Fibroblast of lung (primary cell): ENCODE data around the gene DNM1. TPM values are rescaled to one million over a fixed set of nuclear protein-coding genes. Genes with fewer than 3 reads are reported as not detected.

Experiments
- DNase-seq, 2 donors: peaks; one replicate each; pipeline versions ENCODE4 v3.0.0 to v3.0.0-alpha.2; 2010; ENCODE audit warnings: low read depth in 2 of 2
- H2AFZ ChIP-seq: 2 replicates; pipeline ENCODE4 v1.5.1; 2012; ENCODE audit warnings: low read length, control low read depth, inconsistent platforms
- H3K27ac ChIP-seq: 2 replicates; pipeline ENCODE4 v1.5.1; 2011; ENCODE audit warnings: low read length, control low read depth; ENCODE audit not compliant: insufficient read depth
- H3K27me3 ChIP-seq: 2 replicates; pipeline ENCODE4 v1.5.1; 2011; ENCODE audit warnings: mild to moderate bottlenecking, low read length; ENCODE audit not compliant: control insufficient read depth, insufficient read depth
- H3K36me3 ChIP-seq: 2 replicates; pipeline ENCODE4 v1.5.1; 2011; ENCODE audit warnings: low read length; ENCODE audit not compliant: control insufficient read depth, insufficient read depth
- H3K4me1 ChIP-seq: 2 replicates; pipeline ENCODE4 v1.5.1; 2011; ENCODE audit warnings: low read length; ENCODE audit not compliant: control insufficient read depth, insufficient read depth; ENCODE audit errors: extremely low read depth
- H3K4me2 ChIP-seq: 2 replicates; pipeline ENCODE4 v1.5.1; 2011; ENCODE audit warnings: low read length, control low read depth; ENCODE audit not compliant: insufficient read depth; ENCODE audit errors: extremely low read depth
- H3K4me3 ChIP-seq, 4 experiments: fragments of 200-600 bp in 1 of 4; sonication (generic) in 1 of 4; replicated peaks in 1 of 4; 2 replicates each; pipeline ENCODE4 v1.5.1; 2011 to 2016; ENCODE audit warnings: low read length in 4 of 4, low read depth in 3 of 4, mild to moderate bottlenecking in 3 of 4, control low read depth in 2 of 4, inconsistent platforms in 1 of 4, mixed read lengths in 1 of 4; ENCODE audit not compliant: insufficient read depth in 1 of 4; ENCODE audit errors: control extremely low read depth in 1 of 4
- H3K79me2 ChIP-seq: 2 replicates; pipeline ENCODE4 v1.5.1; 2012; ENCODE audit warnings: mild to moderate bottlenecking, low read length, inconsistent platforms; ENCODE audit not compliant: control insufficient read depth, insufficient read depth
- H3K9ac ChIP-seq: 2 replicates; pipeline ENCODE4 v1.5.1; 2011; ENCODE audit warnings: mild to moderate bottlenecking, low read length, control low read depth; ENCODE audit not compliant: insufficient read depth
- H3K9me3 ChIP-seq: 2 replicates; pipeline ENCODE4 v1.5.1; 2012; ENCODE audit warnings: low read depth, low read length; ENCODE audit not compliant: control insufficient read depth, insufficient read depth
- H4K20me1 ChIP-seq: 2 replicates; pipeline ENCODE4 v1.5.1; 2011; ENCODE audit warnings: low read length; ENCODE audit not compliant: control insufficient read depth, insufficient read depth; ENCODE audit errors: extremely low read depth
- CTCF ChIP-seq, 2 donors: IDR thresholded peaks in 1 of 2; conservative IDR thresholded peaks in 1 of 2; 1 replicate in 1 of 2; 2 replicates in 1 of 2; pipeline ENCODE4 v1.5.1; 2011 to 2012; ENCODE audit warnings: low read length in 2 of 2, control low read depth in 1 of 2, inconsistent platforms in 1 of 2, low read depth in 1 of 2, mild to moderate bottlenecking in 1 of 2
- EZH2 ChIP-seq: IDR thresholded peaks from 2 replicates; pipeline ENCODE4 v1.5.1; 2012; ENCODE audit warnings: low read length, control low read depth, mild to moderate bottlenecking; ENCODE audit errors: missing control alignments
- polyA plus RNA-seq, 2 donors: library from polyadenylated mRNA; depleted of rRNA in 1 of 2; stranded (reverse) in 1 of 2; unstranded in 1 of 2; fragments of >200 nt; gene quantifications; 2 replicates each; pipeline ENCODE4 v1.2.1, GENCODE V29; 2011 to 2012; ENCODE audit warnings: missing spikeins in 1 of 2
- total RNA-seq: library from RNA; depleted of rRNA; stranded (reverse); fragments of >200 nt; gene quantifications from 2 replicates; pipeline ENCODE4 v1.2.1, GENCODE V29; 2014

Gene DNM1
- total and polyA plus RNA-seq, 2 donors (not counting 1 experiment from before 2014, with no cell fraction given) = 3.7 to 30.4 TPM

GRCh38 chr9:128185979-128186965, 16.9 kb upstream of the DNM1 start:
- H3K27me3 ChIP-seq = no peaks in the 10 kb centered on the region
- peaks cover 16% of the 10 kb centered on the region for H3K79me2 ChIP-seq
- H3K27ac ChIP-seq = no peak overlapping the region
- no peak overlapping the region for H3K4me3 ChIP-seq
- peaks cover 24% of the 10 kb centered on the region for H3K36me3 ChIP-seq
- no peak overlapping the region for H3K9ac ChIP-seq
- no peak overlapping the region for H3K4me2 ChIP-seq
- no peak for DNase-seq
- H2AFZ ChIP-seq = no peak overlapping the region
- no peaks in the 10 kb centered on the region for H3K9me3 ChIP-seq
- H3K4me1 ChIP-seq = peaks cover 5% of the 10 kb centered on the region
- TF ChIP-seq CTCF (conservative IDR thresholded peaks at IDR 0.05 in 1 of 2, IDR thresholded peaks at IDR 0.05 in 1 of 2; ENCODE audit: low read depth in 1 of 2, low read length in 2 of 2) (no peak), EZH2 (no peak)
- H4K20me1 ChIP-seq = no peaks in the 10 kb centered on the region

GRCh38 chr9:128187361-128187760, 15.8 kb upstream of the DNM1 start:
- H3K4me2 ChIP-seq = no peak overlapping the region
- H4K20me1 ChIP-seq = no peaks in the 10 kb centered on the region
- H3K4me1 ChIP-seq = peaks cover 5% of the 10 kb centered on the region
- no peak overlapping the region for H2AFZ ChIP-seq
- H3K4me3 ChIP-seq = no peak overlapping the region
- H3K36me3 ChIP-seq = peaks cover 24% of the 10 kb centered on the region
- H3K9ac ChIP-seq = no peak overlapping the region
- no peak for DNase-seq
- H3K27ac ChIP-seq = no peak overlapping the region
- H3K27me3 ChIP-seq = no peaks in the 10 kb centered on the region
- TF ChIP-seq CTCF (conservative IDR thresholded peaks at IDR 0.05 in 1 of 2, IDR thresholded peaks at IDR 0.05 in 1 of 2; ENCODE audit: low read depth in 1 of 2, low read length in 2 of 2) (no peak), EZH2 (no peak)
- H3K79me2 ChIP-seq = peaks cover 16% of the 10 kb centered on the region
- no peaks in the 10 kb centered on the region for H3K9me3 ChIP-seq

GRCh38 chr9:128188209-128188608, 15.0 kb upstream of the DNM1 start:
- Histone ChIP-seq H2AFZ (no peak overlapping the region), H3K27ac (no peak overlapping the region), H3K9me3 (no peaks in the 10 kb centered on the region), H3K9ac (no peak overlapping the region), H3K79me2 (peaks cover 16% of the 10 kb centered on the region), H3K27me3 (no peaks in the 10 kb centered on the region), H3K36me3 (peaks cover 20% of the 10 kb centered on the region), H4K20me1 (no peaks in the 10 kb centered on the region), H3K4me2 (no peak overlapping the region), H3K4me3 (no peak overlapping the region), H3K4me1 (peaks cover 7% of the 10 kb centered on the region)
- TF ChIP-seq CTCF (conservative IDR thresholded peaks at IDR 0.05 in 1 of 2, IDR thresholded peaks at IDR 0.05 in 1 of 2; ENCODE audit: low read depth in 1 of 2, low read length in 2 of 2) (no peak), EZH2 (no peak)
- no peak for DNase-seq
